Measurements from ENCODE around the gene CNNM4.

Gene CNNM4

DNA sequence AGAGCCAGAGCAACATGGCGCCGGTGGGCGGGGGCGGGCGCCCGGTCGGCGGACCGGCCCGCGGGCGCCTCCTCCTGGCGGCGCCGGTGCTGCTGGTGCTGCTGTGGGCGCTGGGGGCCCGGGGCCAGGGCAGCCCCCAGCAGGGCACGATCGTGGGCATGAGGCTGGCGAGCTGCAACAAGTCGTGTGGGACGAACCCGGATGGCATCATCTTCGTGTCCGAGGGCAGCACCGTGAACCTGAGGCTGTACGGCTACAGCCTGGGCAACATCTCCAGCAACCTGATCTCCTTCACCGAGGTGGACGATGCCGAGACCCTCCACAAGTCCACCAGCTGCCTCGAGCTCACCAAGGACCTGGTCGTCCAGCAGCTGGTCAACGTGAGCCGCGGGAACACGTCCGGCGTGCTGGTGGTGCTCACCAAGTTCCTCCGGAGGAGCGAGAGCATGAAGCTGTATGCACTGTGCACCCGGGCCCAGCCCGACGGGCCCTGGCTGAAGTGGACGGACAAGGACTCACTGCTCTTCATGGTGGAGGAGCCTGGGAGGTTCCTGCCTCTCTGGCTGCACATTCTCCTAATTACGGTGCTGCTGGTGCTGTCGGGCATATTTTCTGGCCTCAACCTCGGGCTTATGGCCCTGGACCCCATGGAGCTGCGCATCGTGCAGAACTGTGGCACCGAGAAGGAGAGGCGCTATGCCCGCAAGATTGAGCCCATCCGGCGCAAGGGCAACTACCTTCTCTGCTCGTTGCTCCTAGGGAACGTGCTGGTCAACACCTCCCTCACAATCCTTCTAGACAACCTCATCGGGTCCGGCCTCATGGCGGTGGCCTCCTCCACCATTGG, 507 bp downstream of the CNNM4 start:
- H3K9me3 ChIP-seq (replicated peaks; ENCODE audit: low read length): no peaks in the 10 kb centered on the region
- peak overlapping the region; percentile 67 for H3K9ac ChIP-seq (ENCODE audit: low read depth, low read length)
- H3K27me3 ChIP-seq (ENCODE audit: control insufficient read depth, insufficient read depth, low read length): no peaks in the 10 kb centered on the region
- H3K4me3 ChIP-seq (ENCODE audit: low read length): peak overlapping the region; percentile 92
- peaks cover 39% of the 10 kb centered on the region for H3K4me1 ChIP-seq (ENCODE audit: control insufficient read depth, insufficient read depth, low read length)
- H3K4me2 ChIP-seq (ENCODE audit: low read length): peak overlapping the region; percentile 99
- no peaks in the 10 kb centered on the region for H3K36me3 ChIP-seq (ENCODE audit: insufficient read depth, low read length)

DNA sequence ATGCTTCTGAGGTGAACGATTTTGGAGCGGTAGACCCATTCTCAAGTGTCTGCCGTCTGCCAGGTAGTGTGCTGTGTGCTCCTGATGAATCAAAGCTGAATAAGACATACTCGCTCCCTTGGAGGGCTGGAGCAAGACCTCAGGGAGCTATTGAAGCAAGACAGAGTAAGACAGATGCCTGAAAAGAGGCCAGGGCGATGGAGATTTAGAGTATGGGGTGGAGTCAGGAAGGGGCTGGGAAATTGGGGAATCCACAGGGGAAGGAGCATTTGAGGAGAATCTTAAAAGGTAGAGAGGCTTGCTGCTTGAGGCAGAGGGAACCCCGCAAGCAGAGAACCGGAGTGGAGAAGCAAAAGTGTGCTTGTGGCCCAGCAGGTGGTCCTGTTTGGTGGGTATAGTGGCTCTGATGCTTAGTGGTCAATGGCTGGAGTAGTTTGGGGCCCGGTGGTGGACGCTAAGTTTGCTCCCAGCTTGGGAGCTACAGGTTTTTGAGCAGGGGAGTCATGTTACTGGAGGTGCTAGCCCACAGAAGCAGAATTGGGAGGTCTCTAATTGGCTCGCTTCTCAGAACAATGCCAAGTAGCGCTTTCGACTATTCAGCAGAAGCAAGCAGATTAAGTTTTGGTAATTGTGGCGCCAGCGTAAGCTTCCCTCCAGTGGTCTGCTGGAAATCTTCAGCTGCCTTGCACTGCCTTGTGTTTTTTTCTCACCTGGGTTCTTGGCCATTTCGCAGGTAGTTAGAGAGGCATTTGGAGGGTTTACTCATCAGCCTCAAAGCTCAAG, 2.0 kb downstream of the CNNM4 start:
- Histone ChIP-seq H3K4me1 (ENCODE audit: control insufficient read depth, insufficient read depth, low read length) (peaks cover 39% of the 10 kb centered on the region), H3K4me3 (ENCODE audit: low read length) (peak overlapping the region; percentile 60), H3K4me2 (ENCODE audit: low read length) (peak overlapping the region; percentile 99), H3K9ac (ENCODE audit: low read depth, low read length) (no peak overlapping the region), H3K27me3 (ENCODE audit: control insufficient read depth, insufficient read depth, low read length) (no peaks in the 10 kb centered on the region), H3K36me3 (ENCODE audit: insufficient read depth, low read length) (no peaks in the 10 kb centered on the region), H3K9me3 (replicated peaks; ENCODE audit: low read length) (no peaks in the 10 kb centered on the region)

DNA sequence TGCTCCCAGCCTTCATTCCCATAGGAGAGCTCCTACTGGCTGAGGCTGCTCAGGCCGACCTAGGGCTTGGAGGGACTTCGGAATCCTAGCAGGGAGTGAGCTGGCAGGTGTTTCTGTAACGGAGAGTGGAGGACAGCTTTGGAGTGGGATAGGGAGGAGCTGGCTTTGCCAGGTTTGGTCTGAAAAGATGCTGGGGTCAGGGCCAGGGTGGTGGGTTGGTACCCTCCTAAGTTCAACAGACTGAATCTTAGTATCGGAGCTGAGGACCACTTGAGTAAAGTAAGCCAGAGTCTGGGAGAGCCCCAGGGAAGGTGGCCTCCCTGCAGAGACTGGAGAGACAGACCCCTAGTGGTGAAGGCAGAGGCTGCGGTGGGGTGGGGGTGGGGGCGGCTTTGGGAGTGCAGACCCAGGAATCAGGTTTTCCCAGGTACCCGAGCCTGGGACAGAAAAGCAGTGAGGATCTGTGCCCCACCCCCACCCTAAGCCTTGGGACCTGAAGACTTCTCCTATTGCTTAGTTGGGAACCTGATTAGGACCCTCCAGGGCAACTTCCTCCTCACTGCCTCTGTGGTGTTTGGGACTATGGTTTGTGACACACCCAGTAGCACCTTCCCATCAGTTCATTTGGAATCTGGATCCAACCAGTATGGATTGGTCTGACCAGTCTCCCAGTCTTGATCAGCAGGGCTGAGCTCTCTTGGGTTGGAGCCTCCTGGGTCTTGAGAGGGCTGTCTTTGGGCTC, 3.0 kb downstream of the CNNM4 start:
- Histone ChIP-seq H3K27me3 (ENCODE audit: control insufficient read depth, insufficient read depth, low read length) (no peaks in the 10 kb centered on the region), H3K9ac (ENCODE audit: low read depth, low read length) (peak overlapping the region; percentile 19), H3K9me3 (replicated peaks; ENCODE audit: low read length) (no peaks in the 10 kb centered on the region), H3K4me1 (ENCODE audit: control insufficient read depth, insufficient read depth, low read length) (peaks cover 39% of the 10 kb centered on the region), H3K4me2 (ENCODE audit: low read length) (peak overlapping the region; percentile 99), H3K4me3 (ENCODE audit: low read length) (peak overlapping the region; percentile 60), H3K36me3 (ENCODE audit: insufficient read depth, low read length) (no peaks in the 10 kb centered on the region)

DNA sequence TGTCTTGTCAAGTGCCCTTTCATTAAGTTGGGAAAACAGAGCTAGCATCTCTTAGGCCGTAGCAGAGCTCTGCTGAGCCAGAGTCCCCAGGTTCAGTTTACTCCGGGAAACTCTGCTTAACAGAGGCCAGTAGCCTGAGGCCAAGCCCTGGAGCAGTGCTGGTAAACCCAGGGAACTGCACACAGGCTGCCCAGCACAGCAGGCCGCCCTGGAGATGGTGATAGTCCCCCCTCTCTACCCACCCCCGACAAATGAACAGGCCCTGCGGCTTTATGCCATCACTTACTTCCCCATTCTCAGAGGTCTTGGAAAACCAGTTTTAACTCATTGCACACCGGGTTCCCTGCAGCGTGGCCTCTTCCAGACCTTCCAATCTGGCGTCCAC, 3.5 kb downstream of the CNNM4 start:
- no peaks in the 10 kb centered on the region for H3K36me3 ChIP-seq (ENCODE audit: insufficient read depth, low read length)
- H3K4me1 ChIP-seq (ENCODE audit: control insufficient read depth, insufficient read depth, low read length): peaks cover 39% of the 10 kb centered on the region
- H3K9me3 ChIP-seq (replicated peaks; ENCODE audit: low read length): no peaks in the 10 kb centered on the region
- H3K27me3 ChIP-seq (ENCODE audit: control insufficient read depth, insufficient read depth, low read length): no peaks in the 10 kb centered on the region
- H3K4me3 ChIP-seq (ENCODE audit: low read length): peak overlapping the region; percentile 39
- peak overlapping the region; percentile 19 for H3K9ac ChIP-seq (ENCODE audit: low read depth, low read length)
- H3K4me2 ChIP-seq (ENCODE audit: low read length): peak overlapping the region; percentile 99

DNA sequence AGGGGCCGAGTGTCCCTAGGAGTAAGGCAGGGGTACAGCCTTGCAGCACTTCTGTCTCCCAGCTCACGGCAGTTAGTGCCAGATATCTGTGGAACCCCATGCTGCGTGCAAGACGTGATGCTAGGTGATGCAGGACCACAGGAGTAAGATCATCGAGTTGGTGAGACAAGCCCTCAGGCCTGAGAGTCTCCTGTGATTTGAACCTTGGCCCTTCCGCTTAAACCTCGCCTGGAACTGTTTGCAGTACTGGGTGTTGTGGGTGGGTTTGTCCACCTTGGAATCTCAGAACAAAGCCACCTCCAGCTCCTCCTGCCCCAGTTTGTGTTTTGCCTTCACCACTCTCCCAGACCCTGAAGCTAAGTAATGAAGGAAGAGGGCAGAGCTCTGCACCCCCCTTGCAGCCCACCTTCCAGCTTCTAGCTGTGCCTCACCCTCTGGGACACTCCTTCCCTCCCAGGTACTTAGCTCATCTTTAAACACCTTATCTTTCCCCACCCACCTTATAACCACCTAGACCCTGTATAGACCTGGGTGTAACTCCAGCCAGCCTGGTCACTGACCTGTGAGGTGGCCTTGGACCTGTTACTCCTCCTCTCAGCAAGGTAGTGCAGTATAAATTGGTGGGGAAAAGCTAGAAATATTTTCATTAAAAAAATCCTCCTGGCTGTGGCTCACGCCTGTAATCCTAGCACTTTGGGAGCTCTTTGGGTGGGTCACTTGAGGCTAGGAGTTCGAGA, 6.6 kb downstream of the CNNM4 start:
- Histone ChIP-seq H3K9ac (ENCODE audit: low read depth, low read length) (no peak overlapping the region), H3K9me3 (replicated peaks; ENCODE audit: low read length) (no peaks in the 10 kb centered on the region), H3K36me3 (ENCODE audit: insufficient read depth, low read length) (no peaks in the 10 kb centered on the region), H3K4me1 (ENCODE audit: control insufficient read depth, insufficient read depth, low read length) (peaks cover 20% of the 10 kb centered on the region), H3K4me2 (ENCODE audit: low read length) (no peak overlapping the region), H3K27me3 (ENCODE audit: control insufficient read depth, insufficient read depth, low read length) (no peaks in the 10 kb centered on the region), H3K4me3 (ENCODE audit: low read length) (no peak overlapping the region)

DNA sequence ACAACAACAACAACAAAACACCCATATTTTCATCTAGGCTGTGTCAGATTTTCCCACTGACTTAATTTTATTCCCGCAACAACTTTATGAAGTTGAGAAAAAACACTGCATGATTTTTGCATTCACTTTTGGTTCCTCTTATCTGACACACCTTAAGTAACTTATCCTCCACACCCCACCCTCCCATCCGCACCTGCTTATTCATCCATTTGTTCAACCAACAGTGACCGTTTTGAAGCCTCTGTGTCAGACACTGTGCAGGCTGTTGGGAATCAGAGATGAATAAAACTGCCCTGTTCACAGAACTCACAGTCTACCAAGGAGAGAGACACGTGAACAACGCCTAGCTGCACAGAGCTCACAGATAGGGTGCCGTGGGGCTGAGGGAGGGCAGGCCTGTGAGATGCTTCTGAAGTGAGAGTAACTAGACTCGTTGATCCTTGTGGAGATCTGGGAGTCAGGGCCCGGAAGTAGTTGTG, 7.4 kb downstream of the CNNM4 start:
- Histone ChIP-seq H3K4me3 (ENCODE audit: low read length) (no peak overlapping the region), H3K9ac (ENCODE audit: low read depth, low read length) (no peak overlapping the region), H3K4me2 (ENCODE audit: low read length) (no peak overlapping the region), H3K9me3 (replicated peaks; ENCODE audit: low read length) (no peaks in the 10 kb centered on the region), H3K4me1 (ENCODE audit: control insufficient read depth, insufficient read depth, low read length) (peaks cover 12% of the 10 kb centered on the region), H3K27me3 (ENCODE audit: control insufficient read depth, insufficient read depth, low read length) (no peaks in the 10 kb centered on the region), H3K36me3 (ENCODE audit: insufficient read depth, low read length) (no peaks in the 10 kb centered on the region)

DNA sequence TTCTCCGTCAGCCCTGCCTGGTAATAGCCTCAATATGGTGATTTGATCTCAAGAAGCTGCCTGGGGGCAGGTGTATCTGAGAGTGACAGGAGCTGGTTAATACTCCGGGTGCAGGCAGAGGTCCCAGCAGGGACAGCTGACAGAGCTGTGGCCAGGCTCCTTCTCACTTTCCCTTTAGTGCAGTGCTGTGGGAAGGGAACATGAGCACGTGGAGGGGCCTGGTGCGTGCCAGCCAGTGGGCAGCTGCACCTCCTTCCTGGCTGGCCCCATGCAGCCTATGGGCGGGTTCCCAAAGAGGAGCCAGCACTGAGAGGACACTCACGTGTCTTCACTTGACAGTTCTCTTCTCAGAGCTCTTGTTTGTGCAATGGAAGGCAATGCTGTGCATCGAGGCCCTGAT, 9.1 kb downstream of the CNNM4 start:
- no peaks in the 10 kb centered on the region for H3K36me3 ChIP-seq (ENCODE audit: insufficient read depth, low read length)
- H3K4me2 ChIP-seq (ENCODE audit: low read length): no peak overlapping the region
- no peaks in the 10 kb centered on the region for H3K9me3 ChIP-seq (replicated peaks; ENCODE audit: low read length)
- no peak overlapping the region for H3K9ac ChIP-seq (ENCODE audit: low read depth, low read length)
- no peaks in the 10 kb centered on the region for H3K4me1 ChIP-seq (ENCODE audit: control insufficient read depth, insufficient read depth, low read length)
- no peak overlapping the region for H3K4me3 ChIP-seq (ENCODE audit: low read length)
- no peaks in the 10 kb centered on the region for H3K27me3 ChIP-seq (ENCODE audit: control insufficient read depth, insufficient read depth, low read length)

DNA sequence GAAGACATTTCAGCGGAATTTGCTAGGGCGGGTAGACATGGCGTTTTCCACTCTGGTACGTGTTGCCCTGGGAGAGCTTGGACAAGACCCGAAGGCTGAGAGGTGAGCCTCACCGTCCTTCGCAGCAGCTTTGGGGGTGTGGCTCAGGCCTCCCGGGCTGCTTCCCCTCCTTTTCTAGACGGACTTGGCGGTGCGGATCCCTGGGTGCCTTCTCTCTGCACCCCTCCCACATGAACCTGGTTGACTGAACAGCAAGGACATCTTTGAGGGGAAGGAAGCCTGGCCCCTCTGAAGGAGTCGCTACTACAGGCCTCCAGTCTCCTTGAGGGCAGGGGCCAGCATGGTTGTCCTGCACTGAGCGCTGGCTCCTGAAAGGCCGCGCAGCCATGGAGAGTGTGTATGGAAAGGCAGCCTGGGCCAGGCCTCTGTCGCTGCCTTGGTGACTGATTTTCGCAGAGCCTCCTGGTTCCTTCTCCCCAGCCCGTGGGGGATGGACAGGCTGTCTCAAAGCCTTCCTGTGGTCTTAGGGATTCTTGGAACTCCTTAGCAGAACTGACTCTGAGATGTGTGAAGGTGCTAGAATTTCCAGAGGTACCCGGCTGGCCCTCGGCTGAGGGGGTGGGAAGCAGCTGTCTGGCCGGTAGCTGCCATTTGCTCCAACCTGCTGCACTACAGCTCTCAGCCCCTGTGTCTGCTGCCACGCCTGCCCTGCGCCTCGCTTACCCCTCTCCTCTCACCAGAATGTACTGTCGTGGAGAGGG, 9.9 kb downstream of the CNNM4 start:
- Histone ChIP-seq H3K4me1 (ENCODE audit: control insufficient read depth, insufficient read depth, low read length) (peaks cover 5% of the 10 kb centered on the region), H3K4me3 (ENCODE audit: low read length) (no peak overlapping the region), H3K9me3 (replicated peaks; ENCODE audit: low read length) (no peaks in the 10 kb centered on the region), H3K36me3 (ENCODE audit: insufficient read depth, low read length) (no peaks in the 10 kb centered on the region), H3K27me3 (ENCODE audit: control insufficient read depth, insufficient read depth, low read length) (no peaks in the 10 kb centered on the region), H3K9ac (ENCODE audit: low read depth, low read length) (no peak overlapping the region), H3K4me2 (ENCODE audit: low read length) (no peak overlapping the region)

DNA sequence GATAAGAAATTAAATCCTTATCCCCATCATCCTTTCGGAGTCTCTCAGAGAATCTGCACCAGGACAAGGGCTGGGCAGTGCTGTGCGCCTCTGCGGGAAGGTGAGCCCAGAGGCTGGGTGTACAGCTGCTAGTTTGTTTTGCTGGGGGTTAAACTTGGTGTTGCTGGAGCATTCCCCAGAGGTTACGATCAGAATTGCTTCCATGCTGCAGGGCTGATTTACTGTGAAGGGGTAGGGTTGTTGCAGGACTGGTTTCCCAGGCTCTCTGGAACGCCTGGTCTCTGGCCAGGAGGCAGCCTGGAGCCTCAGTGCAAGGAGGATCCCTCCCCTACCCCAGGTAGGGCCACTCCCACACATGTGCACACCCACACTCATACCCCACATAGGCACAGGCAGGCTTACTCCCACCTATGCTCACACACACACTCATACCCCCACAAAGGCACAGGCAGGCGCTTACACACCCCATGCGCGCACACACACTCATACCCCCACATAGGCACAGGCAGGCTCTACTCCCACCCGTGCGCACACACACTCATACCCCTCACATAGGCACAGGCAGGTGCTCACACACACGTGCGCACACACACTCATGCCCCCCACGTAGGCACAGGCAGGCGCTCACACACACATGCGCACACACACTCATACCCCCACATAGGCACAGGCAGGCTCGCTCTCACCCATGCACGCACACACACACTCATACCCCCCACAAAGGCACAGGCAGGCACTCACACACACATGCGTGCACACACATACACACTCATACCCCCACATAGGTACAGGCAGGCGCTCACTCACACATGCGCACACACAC, 11.3 kb downstream of the CNNM4 start:
- Histone ChIP-seq H3K4me3 (ENCODE audit: low read length) (no peak overlapping the region), H3K9ac (ENCODE audit: low read depth, low read length) (no peak overlapping the region), H3K4me1 (ENCODE audit: control insufficient read depth, insufficient read depth, low read length) (peaks cover 5% of the 10 kb centered on the region), H3K4me2 (ENCODE audit: low read length) (no peak overlapping the region), H3K27me3 (ENCODE audit: control insufficient read depth, insufficient read depth, low read length) (no peaks in the 10 kb centered on the region), H3K36me3 (ENCODE audit: insufficient read depth, low read length) (no peaks in the 10 kb centered on the region), H3K9me3 (replicated peaks; ENCODE audit: low read length) (no peaks in the 10 kb centered on the region)
